Fibroblast of the aortic adventitia (primary cell): Measurements from ENCODE around the gene SOCS1. TPM values are rescaled to one million over a fixed set of nuclear protein-coding genes. Genes with fewer than 3 reads are reported as not detected.

Experiments used
- DNase-seq: peaks from one replicate; pipeline ENCODE4 v3.0.0-alpha.2; 2010; ENCODE audit warnings: low read depth
- H3K4me3 ChIP-seq: 2 replicates; pipeline ENCODE4 v1.5.1; 2011; ENCODE audit warnings: low read depth, mild to moderate bottlenecking, control low read depth, low read length, moderate library complexity
- total RNA-seq: library from RNA; depleted of rRNA; stranded (reverse); fragments of >200 nt; gene quantifications from 2 replicates; pipeline ENCODE4 v1.2.3, GENCODE V29; 2012; ENCODE audit warnings: low replicate concordance
- TF ChIP-seq, protein P1 (sequence below): IDR thresholded peaks from 2 replicates; pipeline ENCODE4 v1.5.1; 2011; ENCODE audit warnings: mild to moderate bottlenecking, low read length, control low read depth, inconsistent platforms; ENCODE audit not compliant: insufficient read depth

The SOCS1 gene
- total RNA-seq, 1 donor = 5.6 TPM

DNA sequence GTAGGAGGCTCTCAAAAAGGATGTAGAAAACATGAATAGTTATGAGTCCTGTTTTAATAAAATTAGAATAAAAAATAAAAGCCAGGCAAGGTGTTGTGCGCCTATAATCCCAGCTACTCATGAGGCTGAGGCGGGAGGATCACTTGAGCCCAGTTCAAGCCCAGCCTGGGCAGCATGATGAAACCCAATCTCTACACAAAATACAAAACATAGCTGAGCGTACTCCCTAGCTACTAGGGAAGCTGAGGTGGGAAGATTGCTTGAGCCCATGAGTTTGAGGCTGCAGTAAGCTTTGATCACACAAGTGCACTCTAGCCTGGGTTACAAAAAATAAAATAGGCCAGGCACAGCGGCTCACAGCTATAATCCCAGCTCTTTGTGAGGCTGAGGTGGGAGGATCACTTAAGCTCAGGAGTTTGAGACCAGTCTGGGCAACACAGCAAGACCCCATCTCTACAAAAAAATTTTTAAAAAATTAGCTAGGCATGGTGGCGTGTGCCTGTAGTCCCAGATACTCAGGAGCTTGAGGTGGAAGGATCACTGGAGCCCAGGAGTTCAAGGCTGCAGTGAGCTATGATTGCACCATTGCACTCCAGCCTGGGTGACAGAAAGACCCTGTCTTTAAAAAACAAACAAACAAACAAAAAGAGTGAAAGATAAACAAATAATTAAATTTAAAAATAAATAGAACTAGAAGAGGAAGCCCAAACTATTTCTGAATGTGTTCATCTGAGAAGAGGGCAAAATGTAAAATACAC lies 42.3 kb upstream of the SOCS1 start:
- TF ChIP-seq, protein P1, sequence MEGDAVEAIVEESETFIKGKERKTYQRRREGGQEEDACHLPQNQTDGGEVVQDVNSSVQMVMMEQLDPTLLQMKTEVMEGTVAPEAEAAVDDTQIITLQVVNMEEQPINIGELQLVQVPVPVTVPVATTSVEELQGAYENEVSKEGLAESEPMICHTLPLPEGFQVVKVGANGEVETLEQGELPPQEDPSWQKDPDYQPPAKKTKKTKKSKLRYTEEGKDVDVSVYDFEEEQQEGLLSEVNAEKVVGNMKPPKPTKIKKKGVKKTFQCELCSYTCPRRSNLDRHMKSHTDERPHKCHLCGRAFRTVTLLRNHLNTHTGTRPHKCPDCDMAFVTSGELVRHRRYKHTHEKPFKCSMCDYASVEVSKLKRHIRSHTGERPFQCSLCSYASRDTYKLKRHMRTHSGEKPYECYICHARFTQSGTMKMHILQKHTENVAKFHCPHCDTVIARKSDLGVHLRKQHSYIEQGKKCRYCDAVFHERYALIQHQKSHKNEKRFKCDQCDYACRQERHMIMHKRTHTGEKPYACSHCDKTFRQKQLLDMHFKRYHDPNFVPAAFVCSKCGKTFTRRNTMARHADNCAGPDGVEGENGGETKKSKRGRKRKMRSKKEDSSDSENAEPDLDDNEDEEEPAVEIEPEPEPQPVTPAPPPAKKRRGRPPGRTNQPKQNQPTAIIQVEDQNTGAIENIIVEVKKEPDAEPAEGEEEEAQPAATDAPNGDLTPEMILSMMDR = no peak
- no peak for DNase-seq
- H3K4me3 ChIP-seq = no peak overlapping the region

DNA sequence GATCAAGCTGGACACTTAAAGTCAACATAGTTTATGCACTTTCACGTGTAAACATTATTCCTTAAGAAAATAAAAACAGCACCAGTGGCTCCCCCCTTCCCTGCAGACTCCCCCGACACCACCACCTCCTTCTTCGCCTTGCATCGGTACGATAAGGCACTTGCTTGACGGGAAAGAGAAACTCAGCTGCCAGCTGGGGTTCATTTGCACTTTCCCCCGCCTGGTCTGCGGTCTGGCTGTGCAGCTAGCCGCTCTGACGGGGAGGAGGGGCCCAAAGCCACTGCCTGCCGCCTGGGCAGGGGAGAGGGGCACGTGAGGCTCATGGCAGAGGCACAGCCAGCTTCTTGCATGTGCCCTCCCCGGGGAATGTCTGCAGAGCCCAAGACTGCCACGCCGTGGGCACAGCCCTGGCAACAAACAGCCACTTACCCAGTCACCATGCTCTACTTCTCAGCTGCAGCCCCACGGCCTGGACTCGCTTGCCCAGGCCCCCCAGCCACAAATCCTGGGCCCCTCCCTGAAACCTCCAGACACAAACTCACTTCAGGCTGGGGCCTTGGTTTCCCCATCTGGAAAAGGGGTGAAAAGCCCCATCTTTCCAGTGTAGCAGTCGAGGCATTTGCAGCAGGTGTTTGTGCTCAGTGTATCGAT lies 41.6 kb upstream of the SOCS1 start:
- H3K4me3 ChIP-seq = peak overlapping the region; percentile 9
- peak; percentile 61 for DNase-seq

DNA sequence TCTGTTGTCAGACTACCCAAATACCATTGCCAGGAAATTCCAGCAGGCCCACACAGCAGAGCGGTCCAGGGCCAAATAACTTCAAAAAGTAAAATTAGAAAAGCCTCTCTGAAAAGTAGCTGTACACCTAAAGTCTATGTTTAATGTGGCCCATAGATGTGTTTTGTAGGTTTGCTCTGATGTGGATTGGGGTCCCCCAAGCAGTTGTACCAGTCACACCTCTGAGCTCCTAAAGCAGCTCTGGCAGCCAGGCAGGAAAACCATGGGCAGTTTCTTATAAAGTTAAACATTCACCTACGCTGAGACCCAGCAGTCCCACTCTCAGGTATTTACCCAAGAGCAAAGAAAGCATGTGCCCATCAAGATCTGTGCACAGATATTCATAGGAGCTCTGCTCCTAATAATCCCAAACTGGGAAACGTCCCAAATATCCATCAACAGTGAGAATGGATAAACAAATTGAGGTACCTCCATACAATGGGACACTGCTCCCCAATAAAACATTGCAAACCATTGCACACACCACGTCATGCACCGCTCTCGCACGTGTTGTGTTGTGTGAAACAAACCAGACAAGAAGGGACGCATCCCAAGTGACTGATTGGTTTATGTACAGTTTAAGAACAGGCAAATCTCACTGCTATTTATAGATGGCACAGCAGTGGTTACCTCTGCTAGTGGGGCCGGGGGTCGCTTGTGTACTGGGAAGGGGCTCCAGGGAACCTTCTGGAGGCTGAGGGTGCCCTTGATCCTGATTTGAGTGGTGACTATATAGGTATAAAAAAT lies 40.9 kb upstream of the SOCS1 start:
- H3K4me3 ChIP-seq = no peak overlapping the region
- TF ChIP-seq, protein P1 = no peak
- no peak for DNase-seq

More for the DNA sequence above, 41.6 kb upstream of the SOCS1 start:
- TF ChIP-seq, protein P1 = no peak

DNA sequence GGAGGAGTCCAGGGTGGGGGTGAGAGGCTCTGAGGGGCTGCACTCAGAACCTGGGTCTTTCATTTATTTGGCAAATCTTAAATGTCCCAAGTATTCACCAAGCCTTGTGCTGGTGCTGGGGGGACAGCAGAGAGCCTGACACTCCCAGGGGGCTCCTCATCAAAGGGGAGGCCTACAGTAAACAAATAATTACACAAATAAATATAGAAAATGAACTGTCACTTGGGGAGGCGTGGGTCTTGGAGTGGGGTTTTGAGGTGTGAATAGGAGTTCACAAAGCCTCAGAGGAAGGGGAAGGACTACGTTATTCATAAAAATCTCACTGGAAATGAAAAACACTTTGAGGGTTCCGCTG lies 40.3 kb upstream of the SOCS1 start:
- H3K4me3 ChIP-seq = no peak overlapping the region
- no peak for DNase-seq
- TF ChIP-seq, protein P1 = no peak

DNA sequence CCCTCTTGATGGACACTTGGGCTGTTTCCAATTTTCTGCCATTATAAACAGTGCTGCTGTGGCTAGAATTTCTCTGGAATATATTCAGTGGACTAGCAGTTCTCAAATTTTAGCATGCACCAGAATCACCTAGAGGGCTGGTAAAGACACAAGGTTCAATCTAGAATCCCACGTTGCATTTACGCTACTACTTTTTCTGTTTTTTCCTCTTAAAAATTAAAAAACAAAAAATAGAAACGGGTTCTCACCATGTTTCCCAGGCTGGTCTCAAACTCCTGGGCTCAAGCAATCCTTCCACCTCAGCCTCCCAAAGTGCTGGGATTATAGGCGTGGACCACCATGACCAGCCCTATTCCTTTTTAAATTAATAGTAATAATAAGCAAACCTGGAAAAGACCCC lies 39.7 kb upstream of the SOCS1 start:
- H3K4me3 ChIP-seq = no peak overlapping the region
- TF ChIP-seq, protein P1 = no peak

DNA sequence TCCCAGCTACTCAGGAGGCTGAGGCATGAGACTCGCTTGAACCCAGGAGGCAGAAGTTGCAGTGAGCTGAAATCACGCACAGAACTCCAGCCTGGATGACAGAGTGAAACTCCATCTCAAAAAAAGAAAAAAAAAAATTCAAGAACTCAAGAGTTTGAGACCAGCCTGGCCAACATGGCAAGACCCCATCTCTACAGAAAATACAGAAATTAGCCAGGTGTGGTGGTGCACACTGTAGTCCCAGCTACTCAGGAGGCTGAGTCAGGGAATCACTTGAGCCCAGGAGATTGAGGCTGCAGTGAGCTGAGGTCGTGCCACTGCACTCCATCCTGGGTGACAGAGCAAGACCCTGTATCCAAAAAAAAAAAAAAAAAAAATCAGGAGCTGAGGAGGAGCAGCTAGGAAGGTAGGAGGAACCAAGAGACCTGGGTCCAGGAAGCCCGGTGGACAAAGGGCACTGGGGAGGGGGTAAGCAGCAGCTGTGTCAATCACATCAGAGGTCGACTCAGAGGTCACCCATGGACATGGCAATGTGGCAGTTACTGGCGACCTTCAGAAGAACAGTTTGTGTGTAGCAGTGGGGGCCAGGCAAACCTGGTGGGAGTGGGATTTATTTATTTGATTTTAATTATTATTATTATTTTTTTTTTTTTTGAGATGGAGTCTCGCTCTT lies 36.2 kb upstream of the SOCS1 start:
- no peak for DNase-seq
- H3K4me3 ChIP-seq = no peak overlapping the region
- TF ChIP-seq, protein P1 = no peak

More for the DNA sequence above, 39.7 kb upstream of the SOCS1 start:
- no peak for DNase-seq
